Uterus (tissue), 4 donors: Measurements from ENCODE around the gene CDC42SE2. TPM values are rescaled to one million over a fixed set of nuclear protein-coding genes. Genes with fewer than 3 reads are reported as not detected.
A peak's percentile ranks its signal among the peaks of the same experiment; 100 is the strongest.

ENCODE experiments used
- DNase-seq, 2 donors: peaks; one replicate each; pipeline ENCODE4 v3.0.0-alpha.2; 2019 to 2020
- H3K27ac ChIP-seq, 2 donors: fragments of 200-600 bp; sonication (generic); 1 replicate in 1 of 2; 2 replicates in 1 of 2; pipeline ENCODE4 v1.5.1; 2016 to 2018
- H3K27me3 ChIP-seq, 2 donors: fragments of 200-600 bp; sonication (generic); one replicate each; pipeline ENCODE4 v1.5.1; 2018 to 2019; ENCODE audit warnings: control low read depth in 1 of 2
- H3K36me3 ChIP-seq, 2 donors: fragments of 200-600 bp; sonication (generic); one replicate each; pipeline ENCODE4 v1.5.1; 2019; ENCODE audit warnings: control low read depth in 1 of 2
- H3K4me1 ChIP-seq, 2 donors: fragments of 200-600 bp; sonication (generic); one replicate each; pipeline ENCODE4 v1.5.1; 2018 to 2019; ENCODE audit warnings: control low read depth in 1 of 2
- H3K4me3 ChIP-seq, 2 donors: fragments of 200-600 bp; sonication (generic); 1 replicate in 1 of 2; 2 replicates in 1 of 2; pipeline ENCODE4 v1.5.1; 2018 to 2019; ENCODE audit warnings: mild to moderate bottlenecking in 1 of 2
- H3K9me3 ChIP-seq, 2 donors: fragments of 200-600 bp; sonication (generic); one replicate each; pipeline ENCODE4 v1.5.1; 2019; ENCODE audit warnings: control low read depth in 1 of 2
- CTCF ChIP-seq, 4 experiments: fragments of 200-600 bp in 2 of 4; fragments of 450-650 bp in 2 of 4; sonication (generic) in 2 of 4; IDR thresholded peaks; one replicate each; pipeline ENCODE4 v1.5.1; 2016 to 2019; ENCODE audit warnings: antibody characterized with exemption in 4 of 4, mild to moderate bottlenecking in 2 of 4, moderate library complexity in 1 of 4
- POLR2A ChIP-seq, 2 donors: fragments of 450-650 bp; IDR thresholded peaks; one replicate each; pipeline ENCODE4 v1.6.1; 2016; ENCODE audit warnings: antibody characterized with exemption in 2 of 2, mild to moderate bottlenecking in 1 of 2, moderate library complexity in 1 of 2
- intact Hi-C: fragments of 100-400 bp; cut with DNase I; formaldehyde crosslinking; loops from one replicate; pipeline ENCODE4 v1.15.1; 2023; ENCODE audit warnings: low total_unique reads
- total RNA-seq, 4 donors: library from RNA; depleted of rRNA in 3 of 4; stranded (reverse); fragments of >200 nt in 3 of 4; gene quantifications; one replicate each; pipeline versions ENCODE4 v1.1.0 to v1.2.4, GENCODE V29; 2014 to 2023
- donor health status: DM: yes; HTN: yes; CAD: no.

CDC42SE2 gene
- total RNA-seq, 4 donors from 2014 or later, result 4.6 to 62.8 (median 21.9) TPM

GRCh38 chr5:131417240-131417869 lies 153.5 kb downstream of the CDC42SE2 start:
- Histone ChIP-seq H3K4me1 (no peaks in the 10 kb centered on the region), H3K27me3 (no peaks in the 10 kb centered on the region), H3K27ac (no peak overlapping the region), H3K36me3 (no peaks in the 10 kb centered on the region), H3K4me3 (no peak overlapping the region), H3K9me3 (no peaks in the 10 kb centered on the region)
- DNase-seq, result peak; percentile 65 to 66
- intact Hi-C loops, result loop anchor here (10.0 kb wide), 1 partner anchor 253 kb away; the partner anchor contains the start of gene HINT1
- no peak for TF ChIP-seq POLR2A (IDR thresholded peaks at IDR 0.05)
- TF ChIP-seq CTCF (IDR thresholded peaks at IDR 0.05), result peak; percentile 60 to 83 (median 70)

- Histone ChIP-seq H3K4me1 (no peaks in the 10 kb centered on the region), H3K27ac (no peak overlapping the region), H3K27me3 (no peaks in the 10 kb centered on the region), H3K4me3 (no peak overlapping the region), H3K36me3 (no peaks in the 10 kb centered on the region), H3K9me3 (no peaks in the 10 kb centered on the region)
- no peak for DNase-seq
- intact Hi-C loops, result loop anchor here (10.0 kb wide), 1 partner anchor 254 kb away; the partner anchor contains the start of gene HINT1
- TF ChIP-seq POLR2A (IDR thresholded peaks at IDR 0.05) (no peak), CTCF (IDR thresholded peaks at IDR 0.05) (no peak)
Observed at GRCh38 chr5:131418846-131419245, 155.0 kb downstream of the CDC42SE2 start.

- Histone ChIP-seq H3K27me3 (no peaks in the 10 kb centered on the region), H3K27ac (no peak overlapping the region), H3K4me1 (no peaks in the 10 kb centered on the region), H3K36me3 (no peaks in the 10 kb centered on the region), H3K9me3 (no peaks in the 10 kb centered on the region), H3K4me3 (no peak overlapping the region)
- intact Hi-C loops, result loop anchor here (10.0 kb wide), 1 partner anchor 255 kb away; the partner anchor contains the start of gene HINT1
- TF ChIP-seq CTCF (IDR thresholded peaks at IDR 0.05), result no peak
- no peak for TF ChIP-seq POLR2A (IDR thresholded peaks at IDR 0.05)
- no peak for DNase-seq
Observed at GRCh38 chr5:131419877-131420276, 156.0 kb downstream of the CDC42SE2 start.

- Histone ChIP-seq H3K4me3 (no peak overlapping the region), H3K36me3 (no peaks in the 10 kb centered on the region), H3K27me3 (no peaks in the 10 kb centered on the region), H3K9me3 (no peaks in the 10 kb centered on the region), H3K27ac (no peak overlapping the region), H3K4me1 (no peaks in the 10 kb centered on the region)
- DNase-seq, result no peak
- peak in 2 of 4 experiments; percentile 28 to 34 for TF ChIP-seq CTCF (IDR thresholded peaks at IDR 0.05)
- TF ChIP-seq POLR2A (IDR thresholded peaks at IDR 0.05), result no peak
- intact Hi-C loops, result no loop called here
Observed at GRCh38 chr5:131423056-131423455, 159.2 kb downstream of the CDC42SE2 start.

GRCh38 chr5:131426011-131426410 lies 162.2 kb downstream of the CDC42SE2 start:
- no peak for TF ChIP-seq CTCF (IDR thresholded peaks at IDR 0.05)
- TF ChIP-seq POLR2A (IDR thresholded peaks at IDR 0.05), result no peak
- no peak for DNase-seq
- no peaks in the 10 kb centered on the region for H3K9me3 ChIP-seq
- H3K27ac ChIP-seq, result no peak overlapping the region
- H3K4me1 ChIP-seq, result no peaks in the 10 kb centered on the region
- intact Hi-C loops, result no loop called here
- H3K36me3 ChIP-seq, result no peaks in the 10 kb centered on the region
- H3K27me3 ChIP-seq, result no peaks in the 10 kb centered on the region
- no peak overlapping the region for H3K4me3 ChIP-seq
